ENCODE results near the gene EXOC4.

EXOC4 gene

DNA sequence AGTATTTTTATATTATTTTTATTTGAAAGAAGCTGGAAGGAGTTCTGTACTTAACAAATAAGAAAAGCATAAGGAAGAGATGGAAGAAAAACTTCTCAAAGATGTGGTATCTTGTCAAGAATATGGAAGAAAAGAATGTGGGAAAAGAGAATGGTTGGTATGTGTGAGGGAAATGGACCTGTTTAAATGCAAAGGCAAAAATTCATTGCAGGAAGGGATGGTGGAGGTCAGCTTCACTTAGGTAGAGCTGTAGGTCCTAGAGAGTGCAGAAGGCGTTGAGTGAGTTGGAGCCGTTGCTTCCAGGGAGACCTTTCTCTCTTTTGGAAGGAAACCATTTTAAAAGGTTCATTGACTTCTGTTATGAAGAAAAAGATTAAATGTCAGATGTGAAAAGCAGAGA, 107.3 kb downstream of the EXOC4 start:
- DNase-seq (ENCODE audit: extremely low read depth in 1 of 2, low read depth in 1 of 2), result no peak

DNA sequence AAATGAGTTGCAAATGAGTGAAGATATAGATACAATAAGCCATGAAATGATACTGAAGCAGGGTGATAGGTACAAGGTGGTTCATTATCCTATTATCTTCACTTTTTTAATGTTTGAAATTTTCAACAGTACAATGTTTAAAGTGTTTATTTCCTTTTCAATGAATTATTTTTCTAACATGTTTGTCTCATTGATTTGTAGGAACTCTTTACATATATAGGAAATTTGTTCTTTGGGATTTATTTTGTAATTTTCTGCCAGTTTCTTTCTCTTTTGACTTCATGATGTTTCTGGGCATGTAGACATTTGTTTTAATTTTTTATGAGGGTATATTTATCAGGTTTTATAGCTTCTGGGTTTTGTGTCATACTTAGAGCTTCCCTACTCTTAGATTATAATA, 108.9 kb downstream of the EXOC4 start:
- no peak for DNase-seq (ENCODE audit: extremely low read depth in 1 of 2, low read depth in 1 of 2)

DNA sequence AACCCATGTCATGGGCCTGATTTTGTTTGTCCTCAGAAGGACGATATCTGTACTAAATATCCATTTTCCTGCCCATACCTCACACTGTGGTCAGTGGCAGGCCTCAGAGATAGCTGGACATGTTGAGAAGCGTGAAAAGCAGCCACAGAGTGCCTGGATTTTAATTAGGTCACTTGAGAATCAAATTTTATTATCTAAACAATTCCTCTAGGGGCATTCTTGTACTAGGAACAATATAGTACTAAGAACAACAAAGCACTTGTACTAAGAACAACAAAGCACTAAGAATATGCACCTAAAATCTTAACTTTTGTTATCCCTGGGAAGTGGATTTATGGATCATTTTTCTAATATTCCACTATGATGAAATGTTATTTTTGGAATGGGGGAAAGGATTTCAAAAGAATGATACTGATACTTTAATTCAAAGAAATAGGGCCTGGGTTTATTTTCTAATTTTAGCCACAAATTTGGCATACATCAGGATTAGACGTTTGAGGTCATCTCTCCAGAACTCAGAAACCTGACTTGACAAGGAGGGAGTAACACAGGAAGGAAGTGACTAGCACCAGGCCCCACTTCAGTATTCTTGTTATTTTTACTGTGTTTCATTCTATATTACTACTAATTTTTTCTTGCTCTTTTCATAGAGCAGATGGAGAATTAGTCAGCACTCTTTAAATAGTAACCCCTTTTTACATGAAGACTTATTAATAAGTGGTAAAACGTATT, 112.2 kb downstream of the EXOC4 start:
- DNase-seq (ENCODE audit: extremely low read depth in 1 of 2, low read depth in 1 of 2), result no peak

DNA sequence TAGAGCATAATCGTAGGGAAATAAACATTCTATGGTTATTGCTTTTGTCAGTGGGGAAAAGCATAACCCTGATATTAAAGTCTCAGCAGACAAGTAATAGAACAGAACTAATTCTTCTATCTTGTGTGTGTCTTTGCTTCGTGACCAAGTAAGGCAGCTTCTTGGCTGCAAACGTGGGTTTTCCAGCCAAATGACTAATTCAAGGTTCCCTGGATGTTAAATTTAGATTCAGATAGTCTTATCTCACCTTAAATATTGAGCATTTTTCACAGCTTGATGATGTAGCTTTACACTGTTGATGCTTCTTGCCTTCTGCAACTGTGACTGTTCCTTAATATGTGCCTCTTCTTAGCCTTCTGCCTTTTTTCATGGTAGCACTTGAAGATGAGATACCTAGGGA, 113.0 kb downstream of the EXOC4 start:
- DNase-seq (ENCODE audit: extremely low read depth in 1 of 2, low read depth in 1 of 2), result no peak

- no peak for DNase-seq (ENCODE audit: extremely low read depth in 1 of 2, low read depth in 1 of 2)
Measured at GRCh38 chr7:133367561-133367960, 114.7 kb downstream of the EXOC4 start.

GRCh38 chr7:133369130-133369529, 116.3 kb downstream of the EXOC4 start:
- DNase-seq (ENCODE audit: extremely low read depth in 1 of 2, low read depth in 1 of 2), result no peak

- DNase-seq (ENCODE audit: extremely low read depth in 1 of 2, low read depth in 1 of 2), result no peak
Measured at GRCh38 chr7:133371616-133372015, 118.7 kb downstream of the EXOC4 start.

- no peak for DNase-seq (ENCODE audit: extremely low read depth in 1 of 2, low read depth in 1 of 2)
Measured at GRCh38 chr7:133372337-133372736, 119.5 kb downstream of the EXOC4 start.

DNA sequence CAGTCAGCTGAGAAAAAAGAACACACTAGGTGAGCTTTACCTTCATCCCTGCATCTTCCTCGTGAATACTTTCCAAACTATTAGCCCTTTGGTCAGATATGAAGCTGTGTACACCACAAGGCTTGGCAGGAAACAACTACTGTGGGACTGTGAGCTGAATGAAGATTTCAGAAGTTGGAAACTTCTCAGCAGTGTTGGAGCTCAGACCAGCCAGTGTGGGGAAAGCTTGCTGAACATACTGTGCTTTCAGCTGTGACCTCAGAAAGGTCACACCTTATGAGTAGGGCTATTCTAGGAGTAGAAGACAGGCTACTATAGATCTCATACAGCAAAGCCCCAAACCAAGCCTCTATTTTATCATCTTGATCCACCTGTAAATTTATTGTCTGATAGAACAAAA, 123.6 kb downstream of the EXOC4 start:
- no peak for DNase-seq (ENCODE audit: extremely low read depth in 1 of 2, low read depth in 1 of 2)

DNA sequence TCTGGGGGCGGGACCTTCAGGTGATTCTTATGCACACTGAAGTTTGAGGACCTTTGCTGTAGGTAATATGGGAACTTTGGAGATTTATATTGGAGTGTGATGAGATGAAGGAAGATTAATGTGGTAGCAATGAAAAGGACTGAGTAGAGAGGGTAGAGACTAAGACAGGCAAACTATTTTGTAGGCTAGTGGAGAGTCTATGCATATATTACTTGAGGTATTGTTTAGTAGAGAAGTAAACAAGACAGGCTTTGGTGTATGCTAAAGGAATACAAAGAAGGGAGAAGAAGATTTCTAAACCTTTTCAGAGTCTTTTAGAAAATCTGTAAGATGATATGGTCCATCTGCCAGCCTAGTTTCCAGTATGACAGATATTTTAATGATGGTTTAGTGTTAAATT, 129.1 kb downstream of the EXOC4 start:
- DNase-seq (ENCODE audit: extremely low read depth in 1 of 2, low read depth in 1 of 2), result no peak

DNA sequence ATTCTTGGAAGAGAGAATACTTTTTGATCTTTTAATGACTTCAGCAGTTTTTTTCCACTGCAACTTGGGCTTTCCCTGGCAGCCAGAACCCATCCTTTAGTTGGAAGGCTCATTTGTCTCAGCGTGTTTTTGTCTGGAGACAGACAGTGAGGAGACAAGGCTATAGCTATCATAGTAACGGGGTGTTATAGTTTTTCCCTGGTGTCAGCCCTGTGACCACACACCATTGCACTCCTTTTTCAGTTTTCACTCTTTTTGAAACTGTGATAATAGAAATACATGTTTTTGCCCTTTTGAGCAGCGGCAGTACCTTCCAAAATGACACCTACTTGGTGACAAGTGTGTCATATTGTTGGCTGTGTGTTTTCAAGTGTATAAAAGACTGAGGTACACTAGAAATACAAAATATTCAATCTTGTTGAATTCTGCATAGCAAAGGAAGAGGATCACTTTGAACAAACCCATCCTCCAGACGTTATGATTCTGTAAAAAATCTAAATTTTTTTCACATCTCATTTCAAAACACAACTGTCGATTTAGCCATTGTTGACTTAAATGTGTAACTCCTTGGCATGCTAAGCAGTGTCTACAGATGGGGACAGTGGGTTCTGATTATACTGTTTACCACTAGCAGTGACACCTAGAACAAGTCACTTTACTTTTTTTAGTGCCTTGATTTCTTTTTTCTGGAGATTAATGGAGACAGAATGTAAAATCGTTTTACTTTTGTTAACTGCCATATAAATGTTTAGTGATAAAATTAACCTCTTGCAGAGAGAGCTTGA, 130.1 kb downstream of the EXOC4 start:
- no peak for DNase-seq (ENCODE audit: extremely low read depth in 1 of 2, low read depth in 1 of 2)

DNA sequence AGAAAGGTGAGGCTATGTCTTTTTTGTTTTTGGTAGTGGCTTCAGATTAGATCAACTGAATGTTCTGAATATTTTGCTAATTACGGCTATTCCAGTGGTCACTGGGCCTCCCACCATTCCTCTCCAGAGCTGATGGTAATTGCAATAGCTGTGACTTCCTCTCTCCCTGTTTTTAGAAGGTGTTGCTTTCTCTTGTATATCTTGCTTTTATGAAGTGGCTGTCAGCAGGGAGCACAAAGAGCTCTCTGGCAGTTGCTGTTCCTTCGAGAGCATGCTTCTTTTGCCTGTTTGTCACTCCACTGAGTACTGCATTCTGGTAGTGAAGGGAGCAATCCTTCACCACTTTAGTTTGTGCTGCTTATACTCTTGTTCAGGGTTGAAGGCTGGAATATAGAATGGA, 133.3 kb downstream of the EXOC4 start:
- DNase-seq (ENCODE audit: extremely low read depth in 1 of 2, low read depth in 1 of 2), result no peak

- no peak for DNase-seq (ENCODE audit: extremely low read depth in 1 of 2, low read depth in 1 of 2)
Measured at GRCh38 chr7:133389727-133390126, 136.8 kb downstream of the EXOC4 start.

- DNase-seq (ENCODE audit: extremely low read depth in 1 of 2, low read depth in 1 of 2), result no peak
Measured at GRCh38 chr7:133391206-133391605, 138.3 kb downstream of the EXOC4 start.

DNA sequence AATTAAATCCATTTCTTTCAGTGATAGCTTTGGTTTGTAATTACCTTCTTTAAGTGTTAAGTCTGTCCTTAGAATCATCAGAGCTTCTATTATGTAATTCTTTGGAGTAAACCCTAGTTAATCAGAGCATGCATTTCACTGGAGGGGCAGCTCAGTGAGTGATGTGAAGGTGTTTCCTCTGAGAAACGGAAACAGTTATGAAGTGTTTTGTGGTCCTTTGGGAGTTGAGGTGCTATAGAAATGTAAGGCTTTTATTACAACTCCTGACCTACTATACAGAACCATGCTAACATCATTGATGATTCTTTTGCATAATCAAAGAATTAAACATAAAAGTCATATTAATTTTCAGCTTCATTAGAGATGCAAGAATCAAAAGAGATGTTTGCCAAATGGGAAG, 141.5 kb downstream of the EXOC4 start:
- no peak for DNase-seq (ENCODE audit: extremely low read depth in 1 of 2, low read depth in 1 of 2)

DNA sequence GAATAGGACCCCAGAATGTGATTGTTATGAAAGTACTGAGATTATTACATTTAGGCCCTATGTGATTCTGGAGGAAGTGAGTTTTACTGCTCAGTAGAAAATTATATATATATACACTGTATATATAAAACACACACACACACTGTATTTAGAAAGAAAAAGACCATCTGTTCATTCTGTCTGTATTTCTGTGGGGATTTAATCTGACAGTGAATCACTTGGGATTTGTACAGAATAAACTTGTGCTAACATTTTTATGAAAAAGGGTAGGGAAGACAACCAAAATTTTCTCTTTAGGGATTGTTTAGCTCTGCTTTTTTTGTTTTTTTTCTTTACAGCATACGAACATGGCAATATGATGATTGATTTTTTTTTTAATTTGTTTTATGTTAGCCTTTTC, 142.7 kb downstream of the EXOC4 start:
- no peak for DNase-seq (ENCODE audit: extremely low read depth in 1 of 2, low read depth in 1 of 2)

GRCh38 chr7:133398506-133398905, 145.6 kb downstream of the EXOC4 start:
- no peak for DNase-seq (ENCODE audit: extremely low read depth in 1 of 2, low read depth in 1 of 2)

- no peak for DNase-seq (ENCODE audit: extremely low read depth in 1 of 2, low read depth in 1 of 2)
Measured at GRCh38 chr7:133401225-133401624, 148.3 kb downstream of the EXOC4 start.

DNA sequence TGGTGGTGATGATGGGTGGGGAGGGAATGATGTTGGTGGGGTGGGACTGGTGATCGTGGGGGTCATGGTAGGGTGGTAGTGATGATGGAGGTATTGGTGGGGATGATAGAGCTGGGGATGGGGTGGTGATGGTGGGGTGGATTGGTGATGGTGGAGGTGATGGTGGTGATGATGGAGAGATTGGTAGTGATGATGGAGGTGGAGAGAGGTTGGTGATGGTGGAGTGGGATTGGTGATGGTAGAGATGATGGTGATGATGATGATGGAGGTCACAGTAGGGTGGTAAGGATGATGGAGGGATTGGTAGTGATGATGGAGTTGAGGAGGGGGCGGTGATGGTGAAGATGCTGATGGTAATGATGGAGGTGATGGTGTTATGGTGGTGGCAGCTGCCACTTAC, 155.3 kb downstream of the EXOC4 start:
- no peak for DNase-seq (ENCODE audit: extremely low read depth in 1 of 2, low read depth in 1 of 2)

DNA sequence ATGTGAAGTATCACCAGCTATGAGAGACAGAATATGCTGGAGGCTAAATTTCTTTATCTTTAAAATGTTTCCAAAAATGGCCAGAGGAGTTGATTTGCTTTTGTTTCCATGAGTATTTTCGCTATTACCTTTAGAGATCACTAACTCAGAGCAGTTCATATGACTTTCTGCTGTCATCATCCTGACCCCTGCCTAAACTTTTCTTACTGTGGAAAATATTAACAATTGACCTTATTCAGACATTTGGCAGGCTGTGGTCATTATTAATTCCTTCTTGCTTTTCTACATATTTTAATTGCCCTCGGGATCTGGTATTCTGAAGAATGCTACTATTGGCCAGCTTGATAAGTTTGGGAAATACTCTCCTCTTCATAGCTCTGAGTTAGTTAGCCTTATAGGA, 156.5 kb downstream of the EXOC4 start:
- DNase-seq (ENCODE audit: extremely low read depth in 1 of 2, low read depth in 1 of 2), result no peak

- DNase-seq (ENCODE audit: extremely low read depth in 1 of 2, low read depth in 1 of 2), result no peak
Measured at GRCh38 chr7:133409966-133410365, 157.1 kb downstream of the EXOC4 start.

DNA sequence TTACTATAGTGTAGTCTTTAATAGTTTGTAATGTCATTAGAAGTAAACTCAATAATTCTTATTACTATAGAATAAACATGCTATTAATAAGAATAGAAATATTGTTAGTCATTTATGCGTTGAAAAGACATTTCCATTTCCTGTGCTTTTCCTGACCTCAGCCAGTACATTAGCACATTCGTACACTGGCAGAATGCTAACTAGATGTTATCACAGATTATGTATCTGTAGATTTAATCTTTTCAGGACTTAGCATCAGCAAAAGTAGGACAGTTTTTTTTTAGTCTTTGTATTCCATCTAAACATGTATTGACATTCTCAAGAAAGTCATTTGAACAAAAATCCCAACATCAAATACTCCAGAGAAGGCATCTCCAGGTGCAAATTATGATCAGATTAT, 158.5 kb downstream of the EXOC4 start:
- no peak for DNase-seq (ENCODE audit: extremely low read depth in 1 of 2, low read depth in 1 of 2)

DNA sequence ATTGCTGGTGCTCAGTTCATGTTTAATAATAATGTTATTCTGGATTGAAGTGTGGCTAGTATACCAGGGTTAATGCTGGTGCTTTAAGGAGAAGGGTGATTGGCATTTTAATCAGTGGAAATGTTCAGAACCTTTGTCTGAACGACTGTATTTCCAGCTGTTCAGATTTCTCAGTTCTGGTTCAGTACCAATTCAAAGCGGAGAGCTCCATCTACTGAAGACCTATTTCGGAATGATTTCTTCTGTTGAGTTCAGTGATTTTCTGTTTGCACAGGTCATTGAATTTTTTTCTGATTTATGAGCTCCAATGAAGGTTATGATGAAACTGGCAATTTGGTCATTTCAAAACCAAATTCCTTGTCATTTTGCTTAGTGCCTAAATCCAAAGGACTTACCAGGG, 160.1 kb downstream of the EXOC4 start:
- no peak for DNase-seq (ENCODE audit: extremely low read depth in 1 of 2, low read depth in 1 of 2)
